NT2/D1 (cell line): ENCODE results near the gene KIZ.
"Not testable (repeated sequence)": the region's sequence is repeated elsewhere in the genome, so short reads cannot be mapped to it uniquely, and the experiment has no call there.

Source experiments
- DNase-seq: peaks from one replicate; pipeline ENCODE4 v3.0.0-alpha.2; 2011; ENCODE audit warnings: low read depth, low spot score
- H3K27me3 ChIP-seq: 2 replicates; pipeline ENCODE4 v1.6.0; 2011; ENCODE audit warnings: mild to moderate bottlenecking; ENCODE audit not compliant: insufficient read length, insufficient read depth
- H3K36me3 ChIP-seq: 2 replicates; pipeline ENCODE4 v1.6.1; 2011; ENCODE audit warnings: mild to moderate bottlenecking, low read length, mixed read lengths; ENCODE audit not compliant: insufficient read depth, insufficient read length
- H3K4me1 ChIP-seq: 2 replicates; pipeline ENCODE4 v1.5.1; 2011; ENCODE audit not compliant: insufficient read depth, insufficient read length
- H3K4me3 ChIP-seq: 2 replicates; pipeline ENCODE4 v1.5.1; 2011; ENCODE audit warnings: low read depth; ENCODE audit not compliant: insufficient read length
- H3K9ac ChIP-seq: 2 replicates; pipeline ENCODE4 v1.6.0; 2011; ENCODE audit warnings: low read depth; ENCODE audit not compliant: insufficient read length
- H3K9me3 ChIP-seq: 2 replicates; pipeline ENCODE4 v1.5.1; 2011; ENCODE audit warnings: mild to moderate bottlenecking, low read length; ENCODE audit not compliant: insufficient read depth
- SUZ12 ChIP-seq: IDR thresholded peaks from 2 replicates; pipeline ENCODE4 v1.6.1; 2011; ENCODE audit not compliant: insufficient read length, insufficient read depth; ENCODE audit errors: extremely low read depth
- YY1 ChIP-seq: IDR thresholded peaks from 2 replicates; pipeline ENCODE4 v1.6.1; 2011; ENCODE audit not compliant: insufficient read length, insufficient read depth
- ZNF274 ChIP-seq: IDR thresholded peaks from 2 replicates; pipeline ENCODE4 v1.6.1; 2011; ENCODE audit warnings: mild to moderate bottlenecking, low read depth, low read length

KIZ gene

GRCh38 chr20:21246161-21246560, 120.3 kb downstream of the KIZ start:
- no peaks in the 10 kb centered on the region for H3K4me1 ChIP-seq
- TF ChIP-seq SUZ12 (no peak), YY1 (no peak), ZNF274 (no peak)
- no peaks in the 10 kb centered on the region for H3K27me3 ChIP-seq
- H3K36me3 ChIP-seq: no peaks in the 10 kb centered on the region
- H3K9me3 ChIP-seq: peaks cover 8% of the 10 kb centered on the region; the same call in 1 of the 2 replicates
- no peak for DNase-seq
- no peak overlapping the region for H3K4me3 ChIP-seq
- H3K9ac ChIP-seq: no peak overlapping the region

GRCh38 chr20:21247603-21248095, 121.8 kb downstream of the KIZ start:
- H3K4me1 ChIP-seq, DNase-seq, H3K4me3 ChIP-seq, H3K9me3 ChIP-seq, H3K27me3 ChIP-seq, H3K9ac ChIP-seq, H3K36me3 ChIP-seq: not testable (repeated sequence)

- Histone ChIP-seq H3K9me3 (peaks cover 8% of the 10 kb centered on the region; the same call in 1 of the 2 replicates), H3K36me3 (no peaks in the 10 kb centered on the region), H3K4me3 (no peak overlapping the region), H3K27me3 (no peaks in the 10 kb centered on the region), H3K9ac (no peak overlapping the region), H3K4me1 (no peaks in the 10 kb centered on the region)
- no peak for TF ChIP-seq ZNF274
- no peak for TF ChIP-seq YY1
- no peak for TF ChIP-seq SUZ12
- no peak for DNase-seq
Observed at GRCh38 chr20:21251278-21251677, 125.4 kb downstream of the KIZ start.

GRCh38 chr20:21257192-21257591, 131.3 kb downstream of the KIZ start:
- no peak overlapping the region for H3K9ac ChIP-seq
- no peak for TF ChIP-seq ZNF274
- H3K27me3 ChIP-seq: no peaks in the 10 kb centered on the region
- H3K4me1 ChIP-seq: no peaks in the 10 kb centered on the region
- no peaks in the 10 kb centered on the region for H3K9me3 ChIP-seq
- DNase-seq: no peak
- H3K36me3 ChIP-seq: no peaks in the 10 kb centered on the region
- H3K4me3 ChIP-seq: no peak overlapping the region

GRCh38 chr20:21258411-21258810, 132.5 kb downstream of the KIZ start:
- Histone ChIP-seq H3K27me3 (no peaks in the 10 kb centered on the region), H3K4me1 (no peaks in the 10 kb centered on the region), H3K4me3 (no peak overlapping the region), H3K9ac (no peak overlapping the region), H3K36me3 (no peaks in the 10 kb centered on the region), H3K9me3 (no peaks in the 10 kb centered on the region)
- DNase-seq: no peak
- TF ChIP-seq ZNF274: no peak
- TF ChIP-seq SUZ12: no peak
- TF ChIP-seq YY1: no peak

- Histone ChIP-seq H3K9ac (no peak overlapping the region), H3K9me3 (no peaks in the 10 kb centered on the region), H3K36me3 (no peaks in the 10 kb centered on the region), H3K27me3 (no peaks in the 10 kb centered on the region), H3K4me1 (no peaks in the 10 kb centered on the region), H3K4me3 (no peak overlapping the region)
- TF ChIP-seq YY1: no peak
- TF ChIP-seq SUZ12: no peak
- no peak for TF ChIP-seq ZNF274
- DNase-seq: no peak
Observed at GRCh38 chr20:21259346-21259745, 133.5 kb downstream of the KIZ start.

GRCh38 chr20:21262812-21263211, 136.9 kb downstream of the KIZ start:
- TF ChIP-seq YY1 (no peak), ZNF274 (no peak), SUZ12 (no peak)
- Histone ChIP-seq H3K36me3 (no peaks in the 10 kb centered on the region), H3K27me3 (no peaks in the 10 kb centered on the region), H3K4me1 (no peaks in the 10 kb centered on the region), H3K9me3 (peaks cover 19% of the 10 kb centered on the region; the same call in 1 of the 2 replicates), H3K4me3 (no peak overlapping the region), H3K9ac (no peak overlapping the region)
- no peak for DNase-seq
